Activated T-cell treated with anti-CD3 and anti-CD28 coated beads, Interleukin-2, amount 50 U/mL, for 1 hour (primary cell): ENCODE measurements around the gene OSM.
"Not testable (repeated sequence)": the region's sequence is repeated elsewhere in the genome, so short reads cannot be mapped to it uniquely, and the experiment has no call there.

Experiments
- DNase-seq: peaks from one replicate; pipeline ENCODE4 v3.0.0-alpha.2; 2020

OSM gene

DNA sequence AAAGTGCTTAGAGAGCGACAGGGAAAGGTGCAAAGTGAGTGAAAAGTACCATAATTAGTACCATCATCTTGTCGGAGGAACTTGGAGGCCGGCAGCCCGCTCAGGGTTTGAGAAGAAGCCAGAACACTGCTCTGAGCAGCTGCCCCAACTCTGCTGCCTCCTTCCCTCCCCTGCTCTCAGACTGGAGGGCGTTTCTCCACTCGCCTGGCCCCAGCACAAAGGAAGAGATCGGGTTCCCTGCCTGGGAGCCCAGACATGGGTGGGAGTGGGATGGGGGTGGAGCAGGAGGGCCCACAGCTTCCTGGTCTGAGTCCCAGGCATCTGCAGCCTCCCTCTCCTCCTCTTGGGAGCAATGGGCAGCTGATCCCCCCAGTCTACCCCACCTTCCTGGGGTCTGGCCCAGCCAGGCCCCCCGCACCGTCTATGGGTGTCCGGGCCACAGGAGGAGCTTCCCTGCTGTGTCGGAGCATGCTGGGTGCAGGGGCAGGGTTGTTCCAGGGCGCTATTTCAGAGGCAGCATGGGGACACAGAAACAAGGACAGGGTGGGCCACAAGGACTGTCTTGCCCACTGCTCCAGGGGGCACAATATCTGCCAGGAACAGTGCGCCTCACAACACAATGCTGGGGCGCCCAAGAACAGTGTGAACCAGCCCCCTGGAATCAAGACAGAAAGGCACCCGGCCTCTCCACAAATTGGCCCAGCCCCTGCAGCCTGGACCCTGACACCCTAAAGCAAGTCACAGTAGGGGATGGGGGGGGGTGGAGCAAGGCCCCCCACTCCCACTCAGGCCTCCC lies 24.9 kb downstream of the OSM start:
- no peak for DNase-seq

DNA sequence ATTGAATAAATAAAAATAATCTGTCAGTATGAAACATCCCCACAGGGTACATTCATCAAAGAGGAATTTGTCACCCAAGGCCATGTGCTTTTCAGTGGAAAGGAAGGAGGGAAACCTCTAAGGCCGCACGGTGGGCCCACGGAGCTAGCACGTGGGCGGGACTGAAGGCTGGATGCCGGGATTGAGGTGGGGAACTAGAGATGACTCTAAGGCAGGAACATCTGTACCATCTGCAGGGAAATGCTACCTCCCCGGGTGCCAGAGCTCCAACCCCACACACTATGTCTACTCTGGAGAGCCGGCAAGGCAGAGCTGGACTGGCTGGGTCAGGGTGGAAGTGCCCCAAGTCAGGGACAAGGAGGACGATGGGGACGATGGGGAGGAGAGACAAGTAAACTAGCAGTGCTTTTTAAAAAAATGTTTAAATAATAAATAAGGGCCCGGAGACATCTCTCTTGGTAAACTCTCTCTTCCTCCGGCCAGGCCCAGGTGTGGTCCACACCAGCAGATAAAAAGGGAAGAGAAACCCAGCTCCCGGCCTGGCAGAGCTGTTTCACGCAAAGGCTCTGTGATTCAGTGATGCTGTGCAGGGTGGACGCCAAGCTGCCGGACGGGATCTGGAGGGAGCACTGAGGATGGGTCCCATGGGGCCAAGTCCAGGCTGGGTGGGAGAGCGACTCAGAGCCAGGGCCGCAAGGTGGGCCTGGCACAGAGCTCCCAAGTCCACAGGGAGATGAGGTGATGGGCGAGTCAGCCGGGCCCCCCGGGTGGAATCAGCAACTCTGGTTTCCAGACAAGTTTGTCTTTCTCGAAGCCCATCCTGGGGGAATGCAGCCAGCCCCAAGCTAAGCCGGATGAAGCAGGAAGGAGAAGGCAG lies 25.9 kb downstream of the OSM start:
- DNase-seq: no peak

DNA sequence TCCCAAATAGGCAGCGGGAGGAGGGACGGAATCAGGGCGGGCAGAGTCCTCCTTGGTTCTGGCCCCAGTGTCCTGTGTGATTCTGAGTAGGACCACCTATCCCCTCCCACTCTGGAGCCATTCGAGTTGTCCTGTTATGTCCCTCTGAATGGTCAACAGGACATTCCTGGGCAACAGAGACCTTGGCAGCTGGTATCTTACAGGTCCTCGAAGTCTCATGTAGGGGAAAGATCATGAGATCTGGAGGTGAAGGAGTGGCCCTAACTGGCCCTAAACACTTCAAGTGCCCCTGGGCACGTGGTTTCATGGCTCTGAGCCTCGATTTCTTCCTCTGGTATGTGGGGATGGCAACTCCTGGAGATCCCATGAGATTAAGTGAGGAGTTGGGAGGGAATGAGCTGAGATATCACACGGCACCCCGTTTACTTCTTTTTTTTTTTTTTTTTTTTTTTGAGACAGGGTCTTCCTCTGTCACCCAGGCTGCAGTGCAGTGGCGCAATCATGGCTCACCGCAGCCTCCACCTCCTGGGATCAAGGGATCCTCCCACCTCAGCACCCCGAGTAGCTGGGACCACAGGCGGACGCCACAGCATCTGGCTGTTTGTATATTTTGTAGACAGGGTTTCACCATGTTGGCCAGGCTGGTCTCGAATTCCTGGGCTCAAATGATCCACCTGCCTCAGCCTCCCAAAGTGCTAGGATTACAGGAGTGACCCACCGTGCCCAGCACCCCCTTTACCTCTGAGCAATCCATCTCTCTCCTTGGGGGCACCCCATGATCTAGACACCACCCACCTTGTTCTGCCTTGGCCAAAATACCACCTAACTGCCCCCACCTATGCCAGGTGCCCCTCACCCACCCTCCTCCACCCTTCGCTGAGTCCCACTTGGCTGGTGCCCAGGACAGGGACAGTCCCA lies 26.9 kb downstream of the OSM start:
- DNase-seq: no peak

DNA sequence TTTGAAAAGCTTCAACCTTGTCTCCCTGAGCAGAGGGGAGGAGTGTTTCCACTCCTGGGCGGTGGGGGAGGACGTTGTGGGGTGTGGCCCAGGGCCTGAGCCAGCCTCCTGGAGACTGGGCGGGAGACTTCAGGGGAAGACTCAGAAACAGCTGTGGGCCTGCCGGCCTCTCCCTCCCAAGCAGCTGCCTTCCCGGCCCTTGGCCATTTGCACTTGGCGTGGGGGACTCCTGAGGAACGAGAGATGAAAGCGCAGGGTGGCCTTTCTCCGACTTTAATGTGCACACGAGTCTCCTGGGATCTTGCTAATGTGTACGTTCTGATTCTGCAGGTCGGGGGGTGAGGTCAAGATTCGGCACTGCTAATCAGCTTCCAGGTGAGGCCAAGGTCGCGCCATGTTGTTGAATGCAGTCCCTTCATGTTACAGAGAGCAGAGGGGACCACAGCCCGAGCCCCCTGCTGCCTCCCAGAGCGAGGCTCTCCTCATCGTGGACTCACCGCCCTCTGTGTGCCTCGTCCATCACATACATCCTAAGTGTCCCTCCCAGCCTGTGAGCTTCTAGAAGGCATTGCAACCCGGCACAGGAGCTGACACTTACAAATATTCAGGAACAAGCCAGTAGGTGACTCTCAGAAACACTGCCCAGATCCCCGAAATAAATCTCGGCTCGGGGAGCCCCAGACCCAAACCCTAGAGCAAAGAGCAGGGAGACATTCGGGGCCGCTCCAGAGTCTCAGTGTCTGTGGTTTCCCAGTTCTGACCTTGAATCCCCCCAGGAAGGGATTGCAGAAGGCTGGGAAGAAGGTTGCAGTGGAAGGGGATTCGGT lies 27.8 kb downstream of the OSM start:
- DNase-seq: no peak

DNA sequence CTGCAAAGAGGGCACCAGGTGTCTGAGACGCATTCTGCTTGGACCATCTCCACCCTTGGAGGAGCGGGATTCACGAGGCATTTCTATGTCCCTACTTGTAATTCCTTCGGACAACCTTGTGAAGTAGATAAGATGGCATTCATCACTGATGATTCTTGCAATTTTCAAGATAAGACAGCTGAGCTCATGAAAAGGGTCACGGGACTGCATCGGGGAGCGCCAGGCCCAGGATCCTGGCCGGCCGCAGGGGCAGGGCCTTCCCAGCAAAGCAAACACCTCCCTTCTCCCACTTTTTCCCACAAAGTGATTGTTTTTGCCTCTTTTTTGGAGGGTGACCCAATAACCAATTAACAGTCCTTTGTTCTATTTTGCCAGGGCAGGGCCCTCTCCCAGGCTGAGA lies 28.5 kb downstream of the OSM start:
- no peak for DNase-seq

DNA sequence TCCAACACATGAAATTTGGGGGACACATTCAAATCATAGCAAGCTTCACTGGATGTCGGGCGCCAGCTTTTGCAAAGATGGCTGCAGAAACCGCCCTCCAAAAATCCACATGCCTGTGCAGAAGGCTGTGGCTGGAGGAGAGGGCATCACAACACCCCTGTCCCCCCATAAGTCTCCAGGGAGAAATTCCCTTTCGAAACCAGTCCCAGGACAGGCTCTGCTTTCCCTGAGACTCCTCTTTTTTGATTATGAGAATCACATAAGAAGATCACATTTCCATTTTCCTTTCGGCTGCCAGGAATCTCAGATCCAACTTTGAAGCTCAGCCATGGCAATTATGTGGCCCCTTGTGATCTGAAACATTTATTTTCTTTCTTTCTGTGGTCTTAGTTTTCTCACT lies 29.8 kb downstream of the OSM start:
- DNase-seq: no peak

DNA sequence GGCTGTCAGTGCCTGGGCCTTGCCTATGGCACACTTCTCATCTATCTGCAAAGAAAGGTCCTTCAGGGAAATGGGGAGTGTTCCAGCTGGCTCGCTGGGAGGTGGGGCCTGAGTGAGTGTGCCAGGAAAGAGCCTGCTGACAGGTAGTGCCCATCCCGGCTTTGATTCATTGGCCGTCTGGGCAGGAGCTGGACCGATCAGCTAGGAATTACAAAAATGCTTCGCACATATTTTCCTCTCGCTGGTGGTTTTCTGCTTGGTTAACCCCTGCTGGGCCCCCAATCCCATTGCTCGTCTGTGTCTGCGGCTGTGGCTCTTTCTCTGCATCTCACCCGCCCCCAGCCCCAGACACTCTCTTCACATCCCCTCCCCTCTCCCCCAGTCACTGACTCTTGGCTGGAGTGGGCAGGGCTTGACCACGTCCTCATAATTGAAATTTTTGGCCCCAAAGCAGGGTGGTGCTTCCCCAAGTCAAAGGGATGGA lies 30.9 kb downstream of the OSM start:
- no peak for DNase-seq

DNA sequence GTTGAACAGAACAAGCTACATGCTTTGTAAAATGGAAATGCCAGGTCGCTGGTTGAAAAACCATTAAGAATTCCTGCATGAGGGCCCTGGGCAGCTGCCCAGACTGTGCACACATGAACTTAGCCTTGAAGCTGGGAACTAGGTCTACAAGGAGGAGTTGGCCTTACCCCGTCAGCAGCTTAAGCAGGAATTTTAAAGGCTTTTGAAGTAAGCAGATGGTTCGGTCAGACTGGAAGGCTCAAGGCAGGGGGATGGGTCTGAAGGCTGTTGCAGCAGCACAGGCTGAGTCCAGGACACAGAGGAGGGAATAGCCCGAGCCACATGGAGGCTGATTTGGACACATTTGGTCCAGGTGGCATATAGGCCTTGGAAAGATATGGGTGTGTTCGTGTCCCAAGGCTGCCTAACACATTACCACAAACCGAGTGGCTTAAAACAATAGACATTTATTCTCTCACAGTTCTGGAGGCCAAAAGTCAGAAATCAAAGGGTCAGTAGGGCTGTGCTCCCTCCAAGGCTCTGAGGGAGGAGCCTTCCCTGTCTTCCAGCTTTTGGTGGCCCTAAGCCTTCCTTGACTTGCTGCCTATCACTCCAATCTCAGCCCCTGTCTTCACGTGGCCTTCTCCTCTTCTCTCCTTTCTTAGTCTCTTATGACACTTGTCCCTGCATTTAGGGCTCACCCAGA lies 31.7 kb downstream of the OSM start:
- DNase-seq: no peak

DNA sequence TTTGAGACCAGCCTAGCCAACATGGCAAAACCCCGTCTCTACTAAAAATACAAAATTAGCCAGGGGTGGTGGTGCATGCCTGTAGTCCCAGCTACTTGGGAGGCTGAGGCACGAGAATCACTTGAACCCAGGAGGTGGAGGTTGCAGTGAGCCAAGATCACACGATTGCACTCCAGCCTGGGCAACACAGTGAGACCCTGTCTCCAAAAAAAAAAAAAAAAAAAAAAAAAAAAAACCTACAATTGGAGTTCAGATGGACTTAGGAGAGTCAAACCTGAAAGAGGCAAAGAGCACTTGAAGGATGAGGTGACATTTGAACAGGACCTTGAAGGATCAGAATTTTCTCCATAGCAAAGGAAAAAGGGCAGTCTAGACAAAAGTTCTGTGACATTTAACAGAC lies 32.3 kb downstream of the OSM start:
- not testable (repeated sequence) for DNase-seq

DNA sequence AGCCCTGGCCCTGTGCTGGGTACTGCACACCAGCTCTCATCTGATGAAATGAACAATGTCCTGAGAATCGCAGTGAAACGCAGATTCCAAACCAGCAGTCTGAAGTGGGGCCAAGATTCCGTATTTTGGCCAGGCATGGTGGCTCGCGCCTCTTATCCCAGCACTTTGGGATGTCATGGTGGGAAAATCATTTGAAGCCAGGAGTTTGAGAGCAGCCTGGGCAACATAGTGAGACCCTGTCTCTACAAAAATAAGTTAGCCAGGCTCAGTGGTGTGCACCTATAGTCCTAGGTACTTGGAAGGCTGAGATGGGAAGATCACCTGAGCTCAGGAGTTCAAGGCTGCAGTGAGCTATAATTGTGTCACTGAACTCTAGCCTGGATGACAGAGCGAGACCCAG lies 33.1 kb downstream of the OSM start:
- DNase-seq: no peak

DNA sequence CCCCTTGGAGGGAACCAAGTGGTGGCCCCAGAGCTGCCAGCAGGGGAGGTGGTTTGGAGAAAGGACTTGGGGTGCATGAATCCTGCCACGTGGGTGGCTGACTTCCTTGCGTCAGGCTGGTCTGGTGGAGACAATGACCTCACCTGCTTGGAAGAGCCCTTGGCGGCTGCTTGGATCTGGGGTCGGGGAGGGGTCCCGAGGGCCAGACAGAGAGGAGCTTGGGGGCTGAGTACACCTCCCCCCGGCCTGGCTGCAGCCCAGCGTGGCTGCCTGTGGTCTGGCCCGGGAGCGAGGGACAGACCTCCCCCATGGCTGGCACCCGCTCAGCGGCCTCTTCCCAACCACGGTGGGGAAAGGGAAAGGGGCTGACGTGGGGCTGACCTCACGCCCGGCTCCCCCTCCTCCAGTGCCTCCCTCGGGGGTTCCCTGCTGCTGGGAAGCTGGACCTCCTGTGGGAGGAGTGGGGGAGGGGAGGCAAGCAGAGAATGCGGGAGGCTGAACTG lies 33.9 kb downstream of the OSM start:
- DNase-seq: no peak

DNA sequence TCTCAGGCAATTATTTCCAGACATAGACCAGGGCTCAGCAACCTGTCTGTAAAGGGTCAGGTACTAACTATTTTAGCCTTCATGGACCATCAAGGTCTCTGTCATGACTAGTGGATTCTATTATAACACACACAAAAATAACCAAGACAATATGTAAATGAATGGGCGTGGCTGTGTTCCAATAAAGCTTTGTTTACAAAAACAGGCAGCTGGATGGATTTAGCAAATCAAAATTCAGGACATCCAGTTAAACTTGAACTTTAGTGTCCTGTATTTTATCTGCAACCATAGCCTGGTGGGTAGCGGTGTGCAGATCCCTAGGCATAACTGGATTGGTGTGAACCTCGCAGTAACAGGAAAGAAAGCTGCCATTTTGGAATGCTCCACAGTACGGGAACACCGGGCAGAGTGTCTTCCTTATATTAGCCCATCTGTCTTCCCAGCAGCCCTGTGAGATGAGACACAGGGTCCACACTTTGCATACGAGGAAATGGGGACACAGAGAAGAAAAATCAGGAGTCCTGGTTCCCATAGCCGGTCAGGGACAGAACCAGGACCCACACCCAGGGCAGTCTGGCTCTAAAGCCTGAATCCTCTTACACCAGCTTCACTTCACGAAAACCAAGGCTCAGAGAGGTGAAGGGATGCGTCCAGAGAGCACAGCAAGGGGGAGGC lies 35.7 kb downstream of the OSM start:
- DNase-seq: no peak

DNA sequence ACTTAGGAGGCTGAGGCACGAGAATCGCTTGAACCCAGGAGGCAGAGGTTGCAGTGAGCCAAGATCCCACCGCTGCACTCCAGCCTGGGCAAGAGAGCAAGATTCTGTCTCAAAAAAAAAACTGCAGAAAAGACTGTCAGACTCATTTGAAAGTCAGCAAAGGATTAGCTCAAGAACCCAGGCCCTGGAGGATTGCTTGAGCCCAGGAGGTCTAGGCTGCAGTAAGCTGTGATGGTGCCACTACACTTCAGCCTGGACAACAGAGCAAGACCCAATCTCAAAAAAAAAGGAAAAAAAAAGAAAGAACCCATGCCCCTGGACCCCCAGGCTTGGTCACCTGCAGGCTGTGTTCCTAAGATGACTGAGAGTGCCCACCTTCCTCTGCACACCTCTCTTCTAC lies 36.3 kb downstream of the OSM start:
- DNase-seq: no peak

DNA sequence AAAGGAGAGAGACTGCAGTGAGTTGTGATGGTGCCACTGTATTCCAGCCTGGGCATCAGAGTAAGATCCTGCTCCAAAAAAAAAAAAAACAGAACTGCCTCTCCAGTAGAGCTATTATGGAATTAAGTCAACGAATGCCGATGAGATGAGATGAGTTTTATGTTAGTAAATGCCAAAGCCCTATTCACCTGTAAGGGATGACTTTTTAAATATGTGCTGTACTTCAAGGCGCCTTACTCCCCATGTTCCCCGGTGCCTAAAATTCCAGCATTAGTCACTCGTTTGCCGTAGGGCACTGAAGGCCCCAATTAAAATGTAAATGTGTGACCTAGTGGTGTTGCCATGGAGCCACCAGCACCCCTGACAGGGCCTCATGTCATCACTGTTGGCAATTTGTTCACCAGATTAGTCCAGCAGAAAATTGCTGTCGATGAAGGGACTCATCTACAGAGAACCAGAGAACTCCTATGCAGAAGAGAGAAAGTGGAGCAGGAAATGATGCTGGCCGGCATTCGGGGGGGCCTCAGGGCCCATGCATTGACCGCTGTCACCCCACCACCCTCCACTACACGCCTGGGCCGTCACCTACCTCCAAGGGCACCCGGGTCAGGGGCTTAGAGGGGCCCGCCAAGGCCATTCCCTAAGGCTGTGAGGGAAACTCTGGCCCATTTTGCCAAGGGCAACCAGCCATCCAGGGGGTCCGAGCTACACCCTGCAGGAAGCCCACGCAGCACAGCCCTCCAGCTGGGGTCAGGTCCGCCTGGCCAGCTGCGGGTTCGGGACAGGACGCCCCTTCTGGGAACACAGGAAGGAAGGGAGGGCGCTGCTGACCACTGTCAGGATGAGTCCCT lies 37.9 kb downstream of the OSM start:
- DNase-seq: no peak

DNA sequence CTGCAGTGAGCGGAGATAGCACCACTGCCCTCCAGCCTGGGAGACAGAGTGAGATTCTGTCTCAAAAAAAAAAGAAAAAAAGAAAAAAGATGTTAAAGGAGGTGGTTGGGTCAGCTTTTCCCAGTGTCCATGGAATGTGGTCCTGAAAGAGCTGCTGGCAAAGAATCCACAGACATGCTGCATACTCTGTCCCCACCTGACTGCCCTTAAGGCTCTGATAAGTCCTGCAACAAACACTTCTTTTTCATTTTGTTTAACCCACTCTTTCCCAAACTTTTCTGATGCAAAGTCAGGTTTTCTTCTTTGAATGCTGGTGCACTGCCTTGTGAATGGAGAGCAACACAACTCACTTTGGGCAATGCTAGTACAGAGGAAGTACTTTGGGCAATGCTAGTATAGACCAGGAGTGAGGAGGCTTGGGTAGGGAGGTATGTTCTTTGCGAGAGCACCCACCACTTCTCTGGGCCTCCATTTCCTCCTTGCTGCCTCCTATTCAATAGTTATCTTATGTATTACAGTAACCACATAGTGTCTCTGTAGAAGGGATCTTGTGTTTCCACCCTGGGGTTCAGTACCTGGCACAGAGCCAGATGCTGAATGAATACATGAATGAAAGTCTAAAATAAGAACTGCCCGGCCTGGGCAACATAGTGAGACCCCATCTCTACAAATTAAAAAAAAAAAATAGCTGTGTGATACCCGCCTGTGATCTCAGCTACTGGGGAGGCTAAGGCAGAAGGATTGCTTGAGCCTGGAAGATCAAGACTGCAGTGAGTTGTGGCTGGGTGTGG lies 39.0 kb downstream of the OSM start:
- DNase-seq: no peak

DNA sequence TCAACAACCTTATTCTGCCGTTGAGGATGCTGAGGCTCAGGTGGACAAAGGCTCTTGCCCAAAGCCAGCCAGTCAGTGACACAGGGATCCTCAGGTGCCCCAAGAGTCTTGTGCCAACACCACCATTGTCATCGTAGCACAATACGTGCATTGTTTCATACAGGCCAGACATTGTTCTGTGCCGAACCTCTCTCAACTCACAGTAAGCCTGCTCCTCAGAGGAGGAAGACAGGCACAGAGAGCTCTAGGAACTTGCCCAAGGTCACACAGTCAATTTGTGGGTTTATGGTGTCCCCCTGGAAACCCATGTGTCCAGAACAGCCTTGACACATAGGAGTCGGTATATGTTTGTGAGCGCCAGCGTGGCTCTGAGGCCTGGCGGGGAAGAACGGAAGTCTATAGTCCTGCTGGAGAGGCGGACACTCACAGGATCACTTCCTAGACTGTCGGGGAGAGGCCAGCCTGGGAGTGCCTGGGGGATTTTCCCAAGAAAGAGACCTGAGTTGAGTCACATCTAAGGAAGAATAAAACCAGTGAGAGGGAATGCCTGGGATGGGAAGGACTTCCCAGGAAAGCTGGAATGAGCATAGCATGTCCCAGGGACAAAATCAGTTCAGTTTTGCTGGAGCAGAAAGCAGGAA lies 40.3 kb downstream of the OSM start:
- DNase-seq: no peak

DNA sequence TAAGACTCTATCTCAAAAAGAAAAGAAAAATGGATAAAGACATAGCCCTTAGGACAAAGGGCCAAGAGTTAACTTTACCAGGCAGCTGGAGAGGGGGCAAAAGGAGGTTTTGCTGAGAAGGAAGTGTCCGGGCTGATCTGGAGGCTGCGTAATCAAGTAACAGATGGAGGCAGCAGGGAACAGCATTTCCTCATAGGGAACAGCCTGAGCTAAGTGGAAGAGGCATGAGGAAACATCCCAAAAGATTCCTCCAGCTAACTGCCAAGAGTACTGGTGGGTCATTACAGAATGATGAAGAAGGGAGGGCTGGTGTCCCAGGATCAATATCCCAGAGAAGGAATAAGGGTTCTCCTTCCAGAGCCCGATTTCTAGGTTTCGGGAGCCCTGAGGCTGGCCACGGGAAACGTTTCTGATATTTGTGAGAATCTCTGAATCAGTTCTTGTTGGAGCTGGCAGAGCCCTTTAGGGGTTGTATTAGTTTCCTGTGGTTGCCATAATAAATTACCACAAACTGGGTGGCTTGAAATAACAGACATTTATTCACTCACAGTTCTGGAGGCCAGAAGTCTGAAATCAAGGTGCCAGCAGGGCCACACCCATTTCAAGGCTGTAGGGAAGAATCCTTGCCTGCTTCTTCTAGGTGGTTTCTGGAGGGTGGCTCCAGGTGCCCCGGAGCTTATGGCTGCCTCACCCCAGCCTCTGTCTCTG lies 41.3 kb downstream of the OSM start:
- no peak for DNase-seq
